ENCODE data around the gene TNNI2.

DNA sequence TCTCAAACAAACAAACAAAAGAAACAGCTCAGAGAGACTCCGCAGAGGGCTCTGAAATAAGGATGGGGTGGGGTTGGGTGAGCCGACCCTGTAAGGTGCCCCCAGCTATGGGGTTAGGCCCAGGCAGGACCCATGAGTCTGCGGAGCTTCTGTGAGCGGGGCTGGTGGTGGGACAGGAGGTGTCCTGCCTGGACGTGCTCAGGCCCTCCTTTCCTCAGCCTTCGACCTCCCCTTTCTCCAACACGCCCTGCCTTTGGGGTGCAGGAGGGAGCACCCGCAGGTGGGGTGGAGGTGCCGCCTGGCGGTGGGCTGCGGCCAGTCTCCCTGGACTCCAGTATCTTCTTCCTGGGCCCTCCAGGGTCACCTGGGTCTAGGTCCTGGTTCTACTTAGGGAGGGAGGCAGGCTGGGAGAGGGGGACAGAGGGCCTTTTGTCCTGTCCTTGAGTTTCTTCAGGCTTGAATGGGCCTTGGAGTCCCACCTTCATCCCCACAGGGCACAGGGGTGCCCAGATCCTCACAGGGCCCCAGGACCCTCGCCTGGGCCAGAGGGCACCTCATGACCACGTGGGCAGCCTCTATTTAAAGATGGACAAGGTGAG is 40.7 kb downstream of the TNNI2 start:
- no peak for TF ChIP-seq POLR2A (IDR thresholded peaks at IDR 0.05)
- TF ChIP-seq, protein P1, sequence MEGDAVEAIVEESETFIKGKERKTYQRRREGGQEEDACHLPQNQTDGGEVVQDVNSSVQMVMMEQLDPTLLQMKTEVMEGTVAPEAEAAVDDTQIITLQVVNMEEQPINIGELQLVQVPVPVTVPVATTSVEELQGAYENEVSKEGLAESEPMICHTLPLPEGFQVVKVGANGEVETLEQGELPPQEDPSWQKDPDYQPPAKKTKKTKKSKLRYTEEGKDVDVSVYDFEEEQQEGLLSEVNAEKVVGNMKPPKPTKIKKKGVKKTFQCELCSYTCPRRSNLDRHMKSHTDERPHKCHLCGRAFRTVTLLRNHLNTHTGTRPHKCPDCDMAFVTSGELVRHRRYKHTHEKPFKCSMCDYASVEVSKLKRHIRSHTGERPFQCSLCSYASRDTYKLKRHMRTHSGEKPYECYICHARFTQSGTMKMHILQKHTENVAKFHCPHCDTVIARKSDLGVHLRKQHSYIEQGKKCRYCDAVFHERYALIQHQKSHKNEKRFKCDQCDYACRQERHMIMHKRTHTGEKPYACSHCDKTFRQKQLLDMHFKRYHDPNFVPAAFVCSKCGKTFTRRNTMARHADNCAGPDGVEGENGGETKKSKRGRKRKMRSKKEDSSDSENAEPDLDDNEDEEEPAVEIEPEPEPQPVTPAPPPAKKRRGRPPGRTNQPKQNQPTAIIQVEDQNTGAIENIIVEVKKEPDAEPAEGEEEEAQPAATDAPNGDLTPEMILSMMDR (IDR thresholded peaks at IDR 0.05) = no peak
